CMK (cell line): ENCODE data around the gene INO80B.

Experiments used
- DNase-seq: peaks from one replicate; pipeline ENCODE4 v3.0.0-alpha.2; 2010; ENCODE audit warnings: low read depth

Gene INO80B

GRCh38 chr2:74502147-74502719 is 47.3 kb downstream of the INO80B start:
- DNase-seq = no peak

GRCh38 chr2:74502720-74503505 is 48.0 kb downstream of the INO80B start:
- no peak for DNase-seq

GRCh38 chr2:74503506-74504475 is 48.9 kb downstream of the INO80B start:
- no peak for DNase-seq

GRCh38 chr2:74504591-74504990 is 49.7 kb downstream of the INO80B start:
- DNase-seq = no peak

- no peak for DNase-seq
Measured at GRCh38 chr2:74505448-74506246, 50.8 kb downstream of the INO80B start.

- peak; percentile 96 for DNase-seq
Measured at GRCh38 chr2:74507145-74507925, 52.4 kb downstream of the INO80B start, which contains the start of gene PCGF1. TSS of gene PCGF1 (minus strand) at chr2:74507695. CDS start at chr2:74507668, 27 bp downstream.
